B cell (primary cell): ENCODE measurements around the gene NKD2. TPM values are rescaled to one million over a fixed set of nuclear protein-coding genes. Genes with fewer than 3 reads are reported as not detected.

Experiments
- ATAC-seq: fragments of 200-7000 bp; cut with Tn5 transposase; one replicate; pipeline ENCODE4 v1.10.0; 2021; ENCODE audit warnings: low read depth, mild to moderate bottlenecking, moderate number of reproducible peaks, moderate library complexity
- CTCF ChIA-PET: fragments of 350-600 bp; sonication (Branson Sonifier 250); formaldehyde crosslinking; loops from one replicate; lab custom pipeline; 2021; ENCODE audit warnings: antibody characterized with exemption, inconsistent platforms; lab: Charles Lee
- POLR2A ChIA-PET: fragments of 350-600 bp; sonication (Branson Sonifier 250); formaldehyde crosslinking; loops from one replicate; lab custom pipeline; 2021; ENCODE audit warnings: antibody characterized with exemption; lab: Charles Lee
- DNase-seq: peaks from one replicate; pipeline ENCODE4 v3.0.0; 2013
- H2AFZ ChIP-seq: 2 replicates; pipeline ENCODE4 v1.6.1; 2012; ENCODE audit warnings: mild to moderate bottlenecking, low read depth, low read length; ENCODE audit not compliant: insufficient read depth, poor library complexity, severe bottlenecking
- H3K27ac ChIP-seq, 2 donors: 1 replicate in 1 of 2; 2 replicates in 1 of 2; pipeline ENCODE4 v1.5.1; 2012 to 2013; ENCODE audit warnings: low read length in 2 of 2, mild to moderate bottlenecking in 2 of 2, moderate library complexity in 1 of 2
- H3K27me3 ChIP-seq, 4 experiments: fragments of 200-600 bp in 1 of 4; sonication (generic) in 1 of 4; replicated peaks in 1 of 4; 1 replicate in 2 of 4; 2 replicates in 2 of 4; pipeline versions ENCODE4 v1.6.1 to v1.7.0; 2013 to 2016; ENCODE audit warnings: low read length in 3 of 4, mild to moderate bottlenecking in 2 of 4, mixed read lengths in 1 of 4, moderate library complexity in 1 of 4; ENCODE audit not compliant: insufficient read depth in 4 of 4, control insufficient read depth in 3 of 4; ENCODE audit errors: control extremely low read depth in 1 of 4
- H3K36me3 ChIP-seq, 2 experiments: replicated peaks in 1 of 2; 1 replicate in 1 of 2; 2 replicates in 1 of 2; pipeline versions ENCODE4 v1.6.1 to v1.7.1; 2013; ENCODE audit warnings: low read length in 1 of 2; ENCODE audit not compliant: insufficient read depth in 2 of 2, control insufficient read depth in 1 of 2; ENCODE audit errors: control extremely low read depth in 1 of 2, extremely low read depth in 1 of 2
- H3K4me1 ChIP-seq, 2 donors: fragments of 200-600 bp in 1 of 2; sonication (generic) in 1 of 2; 1 replicate in 1 of 2; 2 replicates in 1 of 2; pipeline versions ENCODE4 v1.5.1 to v1.6.1; 2013 to 2017; ENCODE audit warnings: low read length in 2 of 2; ENCODE audit not compliant: control insufficient read depth in 2 of 2, insufficient read depth in 2 of 2
- H3K4me2 ChIP-seq: replicated peaks from 2 replicates; pipeline ENCODE3; 2012; ENCODE audit warnings: mild to moderate bottlenecking, low read depth, low read length; ENCODE audit not compliant: poor library complexity, severe bottlenecking
- H3K4me3 ChIP-seq, 5 experiments: fragments of 200-600 bp in 1 of 5; sonication (generic) in 1 of 5; 1 replicate in 3 of 5; 2 replicates in 2 of 5; pipeline versions ENCODE4 v1.5.1 to v1.7.0; 2011 to 2016; ENCODE audit warnings: low read length in 4 of 5, mild to moderate bottlenecking in 4 of 5, low read depth in 2 of 5, control low read depth in 1 of 5, moderate library complexity in 1 of 5; ENCODE audit not compliant: insufficient read depth in 1 of 5; ENCODE audit errors: control extremely low read depth in 1 of 5, extremely low read depth in 1 of 5
- H3K79me2 ChIP-seq: fragments of 200-600 bp; sonication (generic); one replicate; pipeline ENCODE4 v1.6.0; 2016; ENCODE audit warnings: low read length; ENCODE audit not compliant: control insufficient read depth, insufficient read depth
- H3K9ac ChIP-seq: fragments of 200-600 bp; sonication (generic); 2 replicates; pipeline ENCODE4 v1.6.1; 2017; ENCODE audit warnings: mild to moderate bottlenecking, low read length, moderate library complexity
- H3K9me3 ChIP-seq, 3 donors: one replicate each; pipeline versions ENCODE4 v1.6.1 to v1.7.1; 2013; ENCODE audit warnings: low read length in 2 of 3; ENCODE audit not compliant: control insufficient read depth in 2 of 3, insufficient read depth in 1 of 3; ENCODE audit errors: control extremely low read depth in 1 of 3
- H4K20me1 ChIP-seq: 2 replicates; pipeline ENCODE4 v1.6.0; 2012; ENCODE audit warnings: mild to moderate bottlenecking, low read length; ENCODE audit not compliant: insufficient read depth, control insufficient read depth, poor library complexity, severe bottlenecking
- H3K27ac Mint-ChIP-seq: one replicate; pipeline ENCODE4 v1.8.0; 2021; ENCODE audit warnings: mixed read lengths
- H3K27me3 Mint-ChIP-seq: one replicate; pipeline ENCODE4 v1.8.0; 2021; ENCODE audit warnings: mixed read lengths
- H3K4me1 Mint-ChIP-seq: one replicate; pipeline ENCODE4 v1.8.0; 2021; ENCODE audit warnings: mixed read lengths
- H3K4me3 Mint-ChIP-seq: one replicate; pipeline ENCODE4 v1.8.0; 2021; ENCODE audit warnings: mixed read lengths
- H3K9me3 Mint-ChIP-seq: one replicate; pipeline ENCODE4 v1.8.0; 2022; ENCODE audit warnings: mixed read lengths; ENCODE audit not compliant: insufficient read depth
- EZH2 ChIP-seq: IDR thresholded peaks from 2 replicates; pipeline ENCODE4 v1.6.1; 2012; ENCODE audit warnings: borderline replicate concordance, low read depth, mild to moderate bottlenecking, moderate library complexity, low read length; ENCODE audit not compliant: insufficient read depth, poor library complexity, severe bottlenecking
- WGBS: methylation state at CpG from one replicate; pipeline ENCODE4 v1.1.5; 2013; ENCODE audit warnings: missing lambda C conversion rate; ENCODE audit not compliant: insufficient coverage; 5-methylcytosine and 5-hydroxymethylcytosine counted together
- intact Hi-C: fragments of 100-400 bp; cut with micrococcal nuclease; formaldehyde crosslinking; loops from one replicate; pipeline ENCODE4 v1.10.0; 2022
- polyA plus RNA-seq: library from polyadenylated mRNA; depleted of rRNA; stranded (reverse); fragments of >200 nt; gene quantifications from 2 replicates; pipeline ENCODE4 v1.2.3, GENCODE V29; 2012
- total RNA-seq, 2 donors: library from RNA; stranded (reverse); fragments of 120-200 nt in 1 of 2; gene quantifications; 1 replicate in 1 of 2; 2 replicates in 1 of 2; pipeline versions ENCODE4 v1.2.3 to v1.2.4, GENCODE V29; 2013 to 2022
- TF ChIP-seq, protein P1 (sequence below): fragments of 200-600 bp; IDR thresholded peaks from one replicate; pipeline ENCODE4 v1.8.0; 2022; ENCODE audit warnings: antibody characterized with exemption, mild to moderate bottlenecking

The NKD2 gene
- total and polyA plus RNA-seq, 2 donors (not counting 1 experiment from before 2014, with no cell fraction given) = 0.12 to 0.34 TPM

DNA sequence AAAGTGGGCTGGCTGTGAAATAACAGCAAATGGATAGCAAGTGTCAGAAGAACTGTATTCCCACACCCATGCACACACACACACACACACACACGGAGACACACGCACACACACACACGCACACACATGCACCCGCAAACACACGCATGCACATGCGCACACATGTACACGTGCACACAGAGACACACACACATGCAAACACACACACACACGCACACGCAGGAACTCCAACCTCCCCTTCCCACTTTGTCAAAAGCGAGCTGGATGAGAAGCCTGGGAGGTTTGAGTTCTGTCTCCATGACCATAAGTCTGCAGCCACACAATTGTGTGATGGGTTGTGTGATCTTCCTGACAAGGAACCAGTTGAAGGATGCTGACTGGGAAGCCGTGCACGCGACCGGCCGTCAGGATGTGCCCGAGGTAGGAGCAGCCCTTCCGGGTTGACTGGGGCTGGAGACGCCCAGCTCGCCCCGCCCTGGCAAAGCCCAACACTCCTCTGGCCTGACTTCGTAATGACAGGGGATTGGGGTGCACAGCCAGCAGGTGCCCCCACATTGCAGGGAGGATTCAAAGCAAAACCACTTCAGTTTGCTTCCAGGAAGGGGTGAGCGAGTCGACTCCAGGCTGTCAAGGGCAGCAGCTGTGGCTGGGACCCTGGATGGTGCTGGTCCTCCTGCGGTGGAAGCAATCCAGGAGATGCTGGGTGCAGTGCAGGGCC is 29.3 kb upstream of the NKD2 start:
- ATAC-seq (no peak), DNase-seq (no peak)
- H3K36me3 ChIP-seq = no peaks in the 10 kb centered on the region
- 94% methylated on average over 20 of the region's 24 CpGs for WGBS
- H3K79me2 ChIP-seq = no peaks in the 10 kb centered on the region
- Mint-ChIP-seq H3K4me1 (no peaks in the 10 kb centered on the region), H3K4me3 (no peak overlapping the region), H3K9me3 (no peaks in the 10 kb centered on the region), H3K27ac (no peak overlapping the region), H3K27me3 (peaks cover 13% of the 10 kb centered on the region)
- ChIA-PET POLR2A (no interaction called here), CTCF (interaction anchor here (0.6 kb wide), 1 partner anchor 59 kb away, joined by 4 read pairs; no protein-coding TSS in a partner anchor)
- H3K9me3 ChIP-seq = no peaks in the 10 kb centered on the region
- no peak overlapping the region for H3K27ac ChIP-seq
- H3K4me2 ChIP-seq = no peak overlapping the region
- H3K4me3 ChIP-seq = no peak overlapping the region
- intact Hi-C loops = no loop called here
- H3K4me1 ChIP-seq = no peaks in the 10 kb centered on the region
- H2AFZ ChIP-seq = no peak overlapping the region
- peaks cover 0 to 10% (median 0%) of the 10 kb centered on the region in 4 experiments for H3K27me3 ChIP-seq
- H4K20me1 ChIP-seq = no peaks in the 10 kb centered on the region
- no peak overlapping the region for H3K9ac ChIP-seq
- TF ChIP-seq, protein P1, sequence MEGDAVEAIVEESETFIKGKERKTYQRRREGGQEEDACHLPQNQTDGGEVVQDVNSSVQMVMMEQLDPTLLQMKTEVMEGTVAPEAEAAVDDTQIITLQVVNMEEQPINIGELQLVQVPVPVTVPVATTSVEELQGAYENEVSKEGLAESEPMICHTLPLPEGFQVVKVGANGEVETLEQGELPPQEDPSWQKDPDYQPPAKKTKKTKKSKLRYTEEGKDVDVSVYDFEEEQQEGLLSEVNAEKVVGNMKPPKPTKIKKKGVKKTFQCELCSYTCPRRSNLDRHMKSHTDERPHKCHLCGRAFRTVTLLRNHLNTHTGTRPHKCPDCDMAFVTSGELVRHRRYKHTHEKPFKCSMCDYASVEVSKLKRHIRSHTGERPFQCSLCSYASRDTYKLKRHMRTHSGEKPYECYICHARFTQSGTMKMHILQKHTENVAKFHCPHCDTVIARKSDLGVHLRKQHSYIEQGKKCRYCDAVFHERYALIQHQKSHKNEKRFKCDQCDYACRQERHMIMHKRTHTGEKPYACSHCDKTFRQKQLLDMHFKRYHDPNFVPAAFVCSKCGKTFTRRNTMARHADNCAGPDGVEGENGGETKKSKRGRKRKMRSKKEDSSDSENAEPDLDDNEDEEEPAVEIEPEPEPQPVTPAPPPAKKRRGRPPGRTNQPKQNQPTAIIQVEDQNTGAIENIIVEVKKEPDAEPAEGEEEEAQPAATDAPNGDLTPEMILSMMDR = no peak

DNA sequence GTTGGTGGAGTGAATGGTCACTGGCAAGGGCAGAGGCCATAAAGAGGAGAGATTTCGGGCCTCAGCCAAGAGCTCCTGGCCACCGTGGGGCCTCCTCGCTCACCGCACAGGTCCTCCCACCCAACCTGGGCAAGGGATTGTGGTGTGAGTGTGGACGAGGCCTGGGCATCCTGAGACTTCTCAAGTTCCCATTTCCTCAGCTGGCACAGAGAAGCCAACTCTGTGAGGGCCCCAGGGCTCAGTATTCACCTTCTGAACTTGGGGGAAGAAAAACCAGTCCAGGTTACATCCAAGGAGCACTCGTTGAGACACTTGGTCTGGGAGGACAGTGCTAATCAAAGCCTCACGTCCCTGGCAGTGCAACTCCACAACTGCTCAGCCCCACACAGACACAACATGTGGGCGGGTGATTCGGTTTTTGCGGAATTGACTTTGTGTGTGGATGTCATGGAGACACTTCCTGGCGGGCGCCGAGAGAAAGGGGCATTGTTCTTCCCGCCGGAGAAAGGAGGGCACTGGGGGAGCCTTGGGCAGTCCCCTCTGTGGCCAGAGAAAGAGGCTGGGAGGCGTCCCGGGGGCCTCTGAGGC is 28.5 kb upstream of the NKD2 start:
- ChIA-PET CTCF (no interaction called here), POLR2A (no interaction called here)
- Histone ChIP-seq H3K36me3 (no peaks in the 10 kb centered on the region), H3K4me3 (no peak overlapping the region), H4K20me1 (no peaks in the 10 kb centered on the region), H3K27me3 (peaks cover 0 to 10% (median 0%) of the 10 kb centered on the region in 4 experiments), H3K27ac (no peak overlapping the region), H3K9me3 (no peaks in the 10 kb centered on the region), H3K9ac (no peak overlapping the region), H3K4me1 (no peaks in the 10 kb centered on the region), H2AFZ (no peak overlapping the region), H3K79me2 (no peaks in the 10 kb centered on the region), H3K4me2 (no peak overlapping the region)
- DNase-seq = no peak
- Mint-ChIP-seq H3K4me1 (no peaks in the 10 kb centered on the region), H3K4me3 (no peak overlapping the region), H3K9me3 (no peaks in the 10 kb centered on the region), H3K27me3 (peaks cover 20% of the 10 kb centered on the region), H3K27ac (no peak overlapping the region)
- ATAC-seq = no peak
- 73% methylated on average over 16 of the region's 17 CpGs for WGBS
- TF ChIP-seq EZH2 = no peak
- TF ChIP-seq, protein P1 = no peak
- intact Hi-C loops = no loop called here
